ENCODE measurements around the gene ST6GALNAC5.

ST6GALNAC5 gene

DNA sequence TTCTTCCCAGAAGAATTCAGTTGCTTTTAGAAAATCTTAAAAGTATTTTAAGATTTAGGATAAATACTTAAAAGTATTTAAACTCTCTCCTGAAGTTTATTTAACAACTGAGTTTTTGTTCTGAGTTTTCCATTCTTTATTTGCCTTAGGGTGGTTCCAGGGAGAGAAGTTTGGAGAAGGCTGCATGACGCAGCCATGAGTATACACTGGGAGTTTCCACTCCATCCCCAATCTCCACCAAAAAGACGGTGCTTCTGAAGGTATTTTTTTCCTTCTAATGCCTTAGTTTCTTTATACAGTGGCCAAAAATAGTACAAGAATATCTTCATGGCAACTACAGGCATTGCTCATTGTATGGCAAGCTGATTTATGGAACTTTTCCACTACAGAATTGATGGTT is 122.7 kb downstream of the ST6GALNAC5 start:
- H3K27me3 ChIP-seq (ENCODE audit: insufficient read depth, poor library complexity, severe bottlenecking), result no peaks in the 10 kb centered on the region
- TF ChIP-seq SPI1 (IDR thresholded peaks at IDR 0.05; ENCODE audit: borderline replicate concordance, low read depth) (no peak), GABPA (IDR thresholded peaks at IDR 0.05; ENCODE audit: low read depth) (no peak), POLR2AphosphoS5 (IDR thresholded peaks at IDR 0.05; ENCODE audit: low read depth) (no peak)
- TF ChIP-seq, protein P1, sequence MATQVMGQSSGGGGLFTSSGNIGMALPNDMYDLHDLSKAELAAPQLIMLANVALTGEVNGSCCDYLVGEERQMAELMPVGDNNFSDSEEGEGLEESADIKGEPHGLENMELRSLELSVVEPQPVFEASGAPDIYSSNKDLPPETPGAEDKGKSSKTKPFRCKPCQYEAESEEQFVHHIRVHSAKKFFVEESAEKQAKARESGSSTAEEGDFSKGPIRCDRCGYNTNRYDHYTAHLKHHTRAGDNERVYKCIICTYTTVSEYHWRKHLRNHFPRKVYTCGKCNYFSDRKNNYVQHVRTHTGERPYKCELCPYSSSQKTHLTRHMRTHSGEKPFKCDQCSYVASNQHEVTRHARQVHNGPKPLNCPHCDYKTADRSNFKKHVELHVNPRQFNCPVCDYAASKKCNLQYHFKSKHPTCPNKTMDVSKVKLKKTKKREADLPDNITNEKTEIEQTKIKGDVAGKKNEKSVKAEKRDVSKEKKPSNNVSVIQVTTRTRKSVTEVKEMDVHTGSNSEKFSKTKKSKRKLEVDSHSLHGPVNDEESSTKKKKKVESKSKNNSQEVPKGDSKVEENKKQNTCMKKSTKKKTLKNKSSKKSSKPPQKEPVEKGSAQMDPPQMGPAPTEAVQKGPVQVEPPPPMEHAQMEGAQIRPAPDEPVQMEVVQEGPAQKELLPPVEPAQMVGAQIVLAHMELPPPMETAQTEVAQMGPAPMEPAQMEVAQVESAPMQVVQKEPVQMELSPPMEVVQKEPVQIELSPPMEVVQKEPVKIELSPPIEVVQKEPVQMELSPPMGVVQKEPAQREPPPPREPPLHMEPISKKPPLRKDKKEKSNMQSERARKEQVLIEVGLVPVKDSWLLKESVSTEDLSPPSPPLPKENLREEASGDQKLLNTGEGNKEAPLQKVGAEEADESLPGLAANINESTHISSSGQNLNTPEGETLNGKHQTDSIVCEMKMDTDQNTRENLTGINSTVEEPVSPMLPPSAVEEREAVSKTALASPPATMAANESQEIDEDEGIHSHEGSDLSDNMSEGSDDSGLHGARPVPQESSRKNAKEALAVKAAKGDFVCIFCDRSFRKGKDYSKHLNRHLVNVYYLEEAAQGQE (IDR thresholded peaks at IDR 0.05; ENCODE audit: insufficient replicate concordance, low read depth), result no peak
- TF ChIP-seq, protein P2, sequence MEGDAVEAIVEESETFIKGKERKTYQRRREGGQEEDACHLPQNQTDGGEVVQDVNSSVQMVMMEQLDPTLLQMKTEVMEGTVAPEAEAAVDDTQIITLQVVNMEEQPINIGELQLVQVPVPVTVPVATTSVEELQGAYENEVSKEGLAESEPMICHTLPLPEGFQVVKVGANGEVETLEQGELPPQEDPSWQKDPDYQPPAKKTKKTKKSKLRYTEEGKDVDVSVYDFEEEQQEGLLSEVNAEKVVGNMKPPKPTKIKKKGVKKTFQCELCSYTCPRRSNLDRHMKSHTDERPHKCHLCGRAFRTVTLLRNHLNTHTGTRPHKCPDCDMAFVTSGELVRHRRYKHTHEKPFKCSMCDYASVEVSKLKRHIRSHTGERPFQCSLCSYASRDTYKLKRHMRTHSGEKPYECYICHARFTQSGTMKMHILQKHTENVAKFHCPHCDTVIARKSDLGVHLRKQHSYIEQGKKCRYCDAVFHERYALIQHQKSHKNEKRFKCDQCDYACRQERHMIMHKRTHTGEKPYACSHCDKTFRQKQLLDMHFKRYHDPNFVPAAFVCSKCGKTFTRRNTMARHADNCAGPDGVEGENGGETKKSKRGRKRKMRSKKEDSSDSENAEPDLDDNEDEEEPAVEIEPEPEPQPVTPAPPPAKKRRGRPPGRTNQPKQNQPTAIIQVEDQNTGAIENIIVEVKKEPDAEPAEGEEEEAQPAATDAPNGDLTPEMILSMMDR (IDR thresholded peaks at IDR 0.05; ENCODE audit: insufficient read depth, low read length), result no peak
- H3K4me3 ChIP-seq (replicated peaks; ENCODE audit: insufficient read depth, low read length), result no peak overlapping the region
- DNase-seq (ENCODE audit: low read depth in 1 of 2, low spot score in 1 of 2), result no peak
- no peak overlapping the region for H3K27ac ChIP-seq (replicated peaks)

DNA sequence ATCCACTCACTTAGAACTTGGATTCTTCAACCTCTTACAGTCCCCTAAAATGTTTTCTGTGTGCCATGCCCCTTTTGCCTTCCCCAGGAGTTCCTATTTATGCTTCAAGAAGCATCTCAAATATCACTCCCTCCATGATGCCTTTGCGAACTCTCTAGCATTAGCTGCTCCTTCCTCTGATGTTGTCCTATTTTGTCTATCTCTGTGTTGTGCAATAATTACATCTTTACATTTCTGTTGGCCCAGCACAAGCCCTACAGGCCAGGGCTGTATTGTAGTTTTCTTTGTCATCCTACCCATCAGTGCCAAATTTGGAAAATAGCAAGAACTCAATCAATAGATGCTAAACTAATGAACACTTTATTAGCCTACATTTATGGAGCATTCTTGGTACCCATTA is 125.8 kb downstream of the ST6GALNAC5 start:
- Histone ChIP-seq H3K4me3 (replicated peaks; ENCODE audit: insufficient read depth, low read length) (no peak overlapping the region), H3K27ac (replicated peaks) (no peak overlapping the region), H3K27me3 (ENCODE audit: insufficient read depth, poor library complexity, severe bottlenecking) (no peaks in the 10 kb centered on the region)
- TF ChIP-seq, protein P2 (IDR thresholded peaks at IDR 0.05; ENCODE audit: insufficient read depth, low read length), result no peak
- TF ChIP-seq POLR2AphosphoS5 (IDR thresholded peaks at IDR 0.05; ENCODE audit: low read depth) (no peak), GABPA (IDR thresholded peaks at IDR 0.05; ENCODE audit: low read depth) (no peak), SPI1 (IDR thresholded peaks at IDR 0.05; ENCODE audit: borderline replicate concordance, low read depth) (no peak)
- TF ChIP-seq, protein P1 (IDR thresholded peaks at IDR 0.05; ENCODE audit: insufficient replicate concordance, low read depth), result no peak
- DNase-seq (ENCODE audit: low read depth in 1 of 2, low spot score in 1 of 2), result no peak

DNA sequence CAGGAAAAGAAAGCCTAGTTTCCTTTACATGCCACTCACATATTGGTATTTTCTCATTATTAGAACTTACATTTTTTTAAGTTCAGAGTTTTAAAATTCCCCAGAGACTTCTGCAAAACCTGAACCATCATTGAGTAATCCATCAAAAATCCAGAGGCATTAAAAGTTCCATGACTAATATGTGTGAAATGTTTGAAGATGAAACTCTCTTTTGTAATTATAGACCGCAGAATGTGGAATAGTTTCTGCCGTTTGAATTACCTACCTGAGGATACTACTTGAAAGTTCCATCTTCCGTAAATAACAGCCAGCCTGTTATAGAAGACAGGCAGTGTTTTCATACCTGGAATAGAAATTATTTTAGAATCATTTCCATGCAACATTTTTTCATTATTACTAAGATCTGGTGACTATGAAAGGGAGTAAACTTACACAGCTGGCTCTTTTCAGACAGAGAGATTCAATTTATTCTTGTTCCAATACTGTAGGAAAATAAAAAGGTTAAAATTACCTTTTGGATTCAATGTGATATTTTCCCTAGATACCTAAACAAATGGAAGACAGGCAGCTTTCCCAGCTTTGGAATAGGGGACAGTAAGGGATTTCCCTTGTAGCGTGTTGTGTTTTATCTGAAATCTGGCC is 131.4 kb downstream of the ST6GALNAC5 start:
- TF ChIP-seq POLR2AphosphoS5 (IDR thresholded peaks at IDR 0.05; ENCODE audit: low read depth) (no peak), GABPA (IDR thresholded peaks at IDR 0.05; ENCODE audit: low read depth) (no peak)
- no peak overlapping the region for H3K4me3 ChIP-seq (replicated peaks; ENCODE audit: insufficient read depth, low read length)
- DNase-seq (ENCODE audit: low read depth in 1 of 2, low spot score in 1 of 2), result no peak
- H3K27ac ChIP-seq (replicated peaks), result no peak overlapping the region
- no peaks in the 10 kb centered on the region for H3K27me3 ChIP-seq (ENCODE audit: insufficient read depth, poor library complexity, severe bottlenecking)

DNA sequence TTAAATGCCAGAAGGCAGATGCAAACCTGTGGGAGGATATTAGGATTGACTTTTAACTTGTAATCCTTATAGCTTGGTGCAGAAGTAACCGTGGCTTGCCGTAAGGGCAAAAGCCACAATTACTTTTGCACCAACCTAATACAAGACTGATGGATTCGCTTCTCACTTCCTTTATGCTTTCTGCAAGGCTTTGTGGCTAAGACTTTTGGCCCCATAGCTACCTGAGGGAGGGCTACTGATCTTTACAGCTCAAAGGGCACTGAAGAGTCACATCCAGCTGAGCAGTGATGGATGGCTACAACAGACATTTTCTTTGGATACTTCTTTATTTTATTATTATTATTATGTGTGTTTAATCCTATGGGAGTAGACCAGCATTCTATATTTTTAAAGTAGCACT is 140.4 kb downstream of the ST6GALNAC5 start:
- no peak for DNase-seq (ENCODE audit: low read depth in 1 of 2, low spot score in 1 of 2)
- TF ChIP-seq SPI1 (IDR thresholded peaks at IDR 0.05; ENCODE audit: borderline replicate concordance, low read depth) (no peak), POLR2AphosphoS5 (IDR thresholded peaks at IDR 0.05; ENCODE audit: low read depth) (no peak)
- TF ChIP-seq, protein P1 (IDR thresholded peaks at IDR 0.05; ENCODE audit: insufficient replicate concordance, low read depth), result no peak
- TF ChIP-seq, protein P2 (IDR thresholded peaks at IDR 0.05; ENCODE audit: insufficient read depth, low read length), result no peak
- Histone ChIP-seq H3K4me3 (replicated peaks; ENCODE audit: insufficient read depth, low read length) (no peak overlapping the region), H3K27me3 (ENCODE audit: insufficient read depth, poor library complexity, severe bottlenecking) (peaks cover under 1% of the 10 kb centered on the region), H3K27ac (replicated peaks) (no peak overlapping the region)

Data from HL-60 (cell line).